K562 (cell line): ENCODE results near the gene TGM3. TPM values are rescaled to one million over a fixed set of nuclear protein-coding genes. Genes with fewer than 3 reads are reported as not detected.

ENCODE experiments used
- ATAC-seq: fragments of 200-7000 bp; cut with Tn5 transposase; 3 replicates; pipeline ENCODE4 v1.9.1; 2020; ENCODE audit warnings: moderate library complexity
- BruUV-seq: library from RNA; stranded (reverse); fragments of 400-500 nt; replicated peaks from 2 replicates; lab custom pipeline; 2021; lab: Mats Ljungman, UMichigan
- CTCF ChIA-PET: fragments of 300-600 bp; formaldehyde crosslinking; extraction: SDS; loops from one replicate; lab custom pipeline; 2021; ENCODE audit warnings: low intra/inter-chr PET ratio; lab: Yijun Ruan, JAX
- POLR2A ChIA-PET: fragments of 300-600, 350-650 bp; sonication (Branson Sonifier 250); formaldehyde crosslinking; extraction: SDS; loops from one replicate; lab custom pipeline; 2021; ENCODE audit warnings: antibody characterized with exemption, inconsistent platforms; lab: Yijun Ruan, JAX
- DNase-seq, 4 experiments: peaks; one replicate each; pipeline versions ENCODE4 v3.0.0 to v3.0.0-alpha.2; 2011 to 2018; ENCODE audit warnings: low spot score in 3 of 4, mixed read lengths in 3 of 4; ENCODE audit errors: extremely low read depth in 1 of 4
- FAIRE-seq: peaks from 2 replicates; lab custom pipeline; 2011; peaks lifted over from hg19 to GRCh38; lab: Jason Lieb, UNC
- H2AFZ ChIP-seq: 2 replicates; pipeline ENCODE4 v1.6.0; 2011; ENCODE audit warnings: low read depth, low read length, control low read depth, inconsistent platforms
- H3K27ac ChIP-seq: fragments of 200-600 bp; 3 replicates; pipeline ENCODE4 v1.8.0; 2011; ENCODE audit warnings: low read depth, mild to moderate bottlenecking, control low read depth, inconsistent platforms, low read length, moderate library complexity, mixed read lengths; ENCODE audit errors: extremely low read depth
- H3K27me3 ChIP-seq, 2 experiments: fragments of 300-600 bp in 1 of 2; 2 replicates in 1 of 2; 3 replicates in 1 of 2; pipeline versions ENCODE4 v1.6.0 to v1.8.0; 2011; ENCODE audit warnings: inconsistent platforms in 2 of 2, low read length in 2 of 2, mild to moderate bottlenecking in 1 of 2, mixed read lengths in 1 of 2, moderate library complexity in 1 of 2; ENCODE audit not compliant: control insufficient read depth in 2 of 2, insufficient read depth in 2 of 2
- H3K36me3 ChIP-seq: fragments of 300-600 bp; 3 replicates; pipeline ENCODE4 v1.8.0; 2011; ENCODE audit warnings: mild to moderate bottlenecking, low read length, inconsistent platforms; ENCODE audit not compliant: control insufficient read depth, insufficient read depth
- H3K4me1 ChIP-seq, 2 experiments: fragments of 200-600 bp in 1 of 2; replicated peaks in 1 of 2; 2 replicates in 1 of 2; 3 replicates in 1 of 2; pipeline versions ENCODE4 v1.5.1 to v1.8.0; 2011; ENCODE audit warnings: inconsistent platforms in 2 of 2, low read length in 2 of 2, mild to moderate bottlenecking in 1 of 2, mixed read lengths in 1 of 2, moderate library complexity in 1 of 2; ENCODE audit not compliant: control insufficient read depth in 2 of 2, insufficient read depth in 2 of 2
- H3K4me2 ChIP-seq: 2 replicates; pipeline ENCODE4 v1.6.1; 2011; ENCODE audit warnings: low read length, control low read depth, inconsistent platforms, mixed read lengths; ENCODE audit not compliant: insufficient read depth
- H3K4me3 ChIP-seq: fragments of 200-600 bp; sonication (generic), shearing (Covaris generic); 2 replicates; pipeline ENCODE4 v1.5.1; 2016; ENCODE audit warnings: control low read depth, inconsistent platforms
- H3K79me2 ChIP-seq: fragments of 200-600 bp; 3 replicates; pipeline ENCODE4 v1.8.0; 2011; ENCODE audit warnings: low read length, inconsistent platforms; ENCODE audit not compliant: control insufficient read depth, insufficient read depth
- H3K9ac ChIP-seq, 2 experiments: 2 replicates each; pipeline versions ENCODE4 v1.6.0 to v1.6.1; 2011; ENCODE audit warnings: low read depth in 2 of 2, low read length in 2 of 2, control low read depth in 1 of 2, inconsistent platforms in 1 of 2, mild to moderate bottlenecking in 1 of 2, mixed read lengths in 1 of 2; ENCODE audit not compliant: insufficient read depth in 1 of 2
- H3K9me1 ChIP-seq: one replicate; pipeline ENCODE4 v1.6.0; 2011; ENCODE audit warnings: inconsistent platforms, mild to moderate bottlenecking, low read length, moderate library complexity; ENCODE audit not compliant: control insufficient read depth, insufficient read depth
- H3K9me3 ChIP-seq: replicated peaks from 2 replicates; pipeline ENCODE4 v1.5.1; 2011; ENCODE audit warnings: low read depth, low read length, inconsistent platforms; ENCODE audit not compliant: control insufficient read depth, insufficient read depth
- H4K20me1 ChIP-seq: replicated peaks from 2 replicates; pipeline ENCODE4 v1.6.1; 2011; ENCODE audit warnings: low read length, inconsistent platforms, mixed read lengths; ENCODE audit not compliant: control insufficient read depth, insufficient read depth
- BHLHE40 ChIP-seq: IDR thresholded peaks from 2 replicates; pipeline ENCODE4 v1.6.1; 2011; ENCODE audit warnings: low read length, improper control_type of control experiment
- BRD9 ChIP-seq: fragments of 450-650 bp; IDR thresholded peaks from 2 replicates; pipeline ENCODE4 v1.6.1; 2018; ENCODE audit warnings: low read depth; ENCODE audit not compliant: partially characterized antibody
- DMBX1 ChIP-seq: fragments of 250-450 bp; sonication (Bioruptor Pico); IDR thresholded peaks from 2 replicates; pipeline ENCODE4 v1.8.0; 2022; ENCODE audit warnings: inconsistent platforms, mild to moderate bottlenecking, moderate library complexity, borderline replicate concordance
- HDAC1 ChIP-seq, 2 experiments: fragments of 450-650 bp; IDR thresholded peaks; 2 replicates each; pipeline ENCODE4 v1.6.1; 2016 to 2017; ENCODE audit warnings: inconsistent platforms in 1 of 2, mild to moderate bottlenecking in 1 of 2, moderate library complexity in 1 of 2
- KDM4B ChIP-seq, 2 experiments: fragments of 450-650 bp in 1 of 2; sonication (generic) in 1 of 2; IDR thresholded peaks; 2 replicates each; pipeline ENCODE4 v1.6.1; 2016 to 2017; ENCODE audit warnings: borderline replicate concordance in 2 of 2, antibody characterized with exemption in 1 of 2, low read depth in 1 of 2, mild to moderate bottlenecking in 1 of 2
- KLF13 ChIP-seq: fragments of 450-650 bp; IDR thresholded peaks from 2 replicates; pipeline ENCODE4 v1.6.1; 2016; ENCODE audit warnings: missing genetic modification characterization, low read depth, mild to moderate bottlenecking, missing compliant biosample characterization, moderate library complexity, borderline replicate concordance
- NCOA2 ChIP-seq, 2 experiments: fragments of 450-650 bp; IDR thresholded peaks; 2 replicates each; pipeline ENCODE4 v1.6.1; 2018; ENCODE audit warnings: mild to moderate bottlenecking in 2 of 2, moderate library complexity in 1 of 2; ENCODE audit not compliant: partially characterized antibody in 2 of 2
- PRDM10 ChIP-seq: fragments of 450-650 bp; IDR thresholded peaks from 2 replicates; pipeline ENCODE4 v1.6.1; 2018; ENCODE audit not compliant: partially characterized antibody
- RHOXF2B ChIP-seq: fragments of 250-450 bp; sonication (Bioruptor Pico); conservative IDR thresholded peaks from 2 replicates; pipeline ENCODE4 v1.5.1; 2021
- THRAP3 ChIP-seq: fragments of 450-650 bp; IDR thresholded peaks from 2 replicates; pipeline ENCODE4 v1.6.1; 2016; ENCODE audit warnings: mild to moderate bottlenecking, inconsistent platforms, borderline replicate concordance
- ZNF584 ChIP-seq: fragments of 200-800 bp; sonication (Bioruptor generic); IDR thresholded peaks from 2 replicates; pipeline ENCODE4 v1.6.1; 2016; ENCODE audit warnings: low read depth, mild to moderate bottlenecking, missing genetic modification characterization, missing compliant biosample characterization
- ZNF79 ChIP-seq: fragments of 250-450 bp; sonication (Bioruptor Pico); IDR thresholded peaks from 2 replicates; pipeline ENCODE4 v1.4.0; 2020; ENCODE audit warnings: low read depth, mild to moderate bottlenecking, moderate library complexity
- ZNF830 ChIP-seq: fragments of 250-450 bp; sonication (Bioruptor Pico); IDR thresholded peaks from 2 replicates; pipeline ENCODE4 v1.5.0; 2021; ENCODE audit warnings: mild to moderate bottlenecking
- WGBS: fragments of 100-300 bp; shearing (Covaris generic); methylation state at CpG from one replicate; pipeline ENCODE4 v1.1.6; 2016; ENCODE audit warnings: low coverage, mixed read lengths; ENCODE audit not compliant: insufficient coverage; ENCODE audit errors: missing lambda C conversion rate; 5-methylcytosine and 5-hydroxymethylcytosine counted together
- in situ Hi-C: fragments of 300-500 bp; cut with MboI; formaldehyde crosslinking; loops from 4 replicates; pipeline ENCODE4 v1.15.0; 2018; ENCODE audit warnings: inconsistent platforms, mixed read lengths
- intact Hi-C: fragments of 100-400 bp; cut with micrococcal nuclease; formaldehyde crosslinking; loops from 2 replicates; pipeline ENCODE4 v1.14.2; 2022
- polyA plus RNA-seq, 8 experiments: library from polyadenylated mRNA; depleted of rRNA in 4 of 8; stranded (reverse) in 5 of 8; unstranded in 3 of 8; fragments of >200 nt; fragmentation: Nextera tagmentation in 2 of 8; fragmentation: Illumina TruSeq in 1 of 8; extraction: Ambion mirVana in 2 of 8; extraction: Trizol in 1 of 8; gene quantifications; 2 replicates each; pipeline versions ENCODE4 v1.2.1 to v1.2.3, GENCODE V29; 2011 to 2014; ENCODE audit warnings: inconsistent platforms in 1 of 8, missing spikeins in 1 of 8
- total RNA-seq, 7 experiments: library from RNA; depleted of rRNA in 6 of 7; stranded (reverse); fragments of >200 nt in 6 of 7; fragmentation: Illumina TruSeq in 2 of 7; extraction: Trizol in 2 of 7; gene quantifications; 2 replicates each; pipeline versions ENCODE4 v1.2.1 to v1.2.3, GENCODE V29; 2011 to 2021; ENCODE audit warnings: low replicate concordance in 1 of 7

Gene TGM3
- total and polyA plus RNA-seq, 9 of the 15 experiments (the other 6 are each of a cell fraction or from before 2014, with no cell fraction given): not detected

GRCh38 chr20:2385496-2385895 is 89.7 kb downstream of the TGM3 start (continued):
- no peak for TF ChIP-seq PRDM10

- WGBS: 1% methylated on average over 5 of the region's 5 CpGs
- H4K20me1 ChIP-seq: no peaks in the 10 kb centered on the region
- in situ Hi-C loops (no loop called here), intact Hi-C loops (loop anchor here (2.0 kb wide), 1 partner anchor 66 kb away; no protein-coding TSS in a partner anchor)
- peaks cover 2 to 16% of the 10 kb centered on the region in 2 experiments; a peak in 2 of 5 replicates for H3K27me3 ChIP-seq
- FAIRE-seq: no peak
- no peak overlapping the region for H3K4me3 ChIP-seq
- no peak for ATAC-seq
- H3K4me1 ChIP-seq: no peaks in the 10 kb centered on the region
- no peak for TF ChIP-seq NCOA2 (IDR thresholded peaks at IDR 0.05; ENCODE audit: partially characterized antibody in 2 of 2)
- no peak for TF ChIP-seq BRD9
- TF ChIP-seq RHOXF2B (CRISPR knock-in tag): no peak
- no peak for TF ChIP-seq ZNF830 (CRISPR knock-in tag)
- TF ChIP-seq HDAC1 (IDR thresholded peaks at IDR 0.05): no peak
- TF ChIP-seq DMBX1 (CRISPR knock-in tag): no peak
- no peak for TF ChIP-seq ZNF584 (CRISPR knock-in tag)
- no peak for TF ChIP-seq BHLHE40
- no peak for TF ChIP-seq KLF13 (tag)
- no peak for TF ChIP-seq THRAP3
- TF ChIP-seq ZNF79 (CRISPR knock-in tag): no peak
- no peak for TF ChIP-seq KDM4B (IDR thresholded peaks at IDR 0.05; ENCODE audit: borderline replicate concordance in 2 of 2, low read depth in 1 of 2)
- H3K9me1 ChIP-seq: no peaks in the 10 kb centered on the region
- H3K27ac ChIP-seq: no peak overlapping the region
- no peak overlapping the region for H3K4me2 ChIP-seq
- POLR2A ChIA-PET: interaction anchor here (0.6 to 1.5 kb wide), 5 partner anchors 58 to 289 kb away, joined by 3 to 6 read pairs (median 3); partner anchors contain the start of genes NOP56 and SNRPB
- no peaks in the 10 kb centered on the region for H3K79me2 ChIP-seq
- H2AFZ ChIP-seq: no peak overlapping the region
- no peak for DNase-seq
- H3K9me3 ChIP-seq: no peaks in the 10 kb centered on the region
- BruUV-seq: no TSS peak
- no peaks in the 10 kb centered on the region for H3K36me3 ChIP-seq
- CTCF ChIA-PET: interaction anchor here (0.5 to 1.3 kb wide), 3 partner anchors 39 to 287 kb away, joined by 3 to 6 read pairs (median 6); no protein-coding TSS in a partner anchor
- H3K9ac ChIP-seq: no peak overlapping the region
Measured at GRCh38 chr20:2386516-2387179, 90.8 kb downstream of the TGM3 start.
